Neural cell (in vitro differentiated cells): Measurements from ENCODE around the gene RPRD1A. TPM values are rescaled to one million over a fixed set of nuclear protein-coding genes. Genes with fewer than 3 reads are reported as not detected.
A peak's percentile ranks its signal among the peaks of the same experiment; 100 is the strongest.

ENCODE experiments used
- H2AFZ ChIP-seq: fragments of 200-600, 300-800 bp; sonication (generic), shearing (Covaris generic); 2 replicates; pipeline ENCODE4 v1.6.0; 2014; ENCODE audit warnings: low read depth, mild to moderate bottlenecking, antibody characterized with exemption, low read length, moderate library complexity
- H3F3A ChIP-seq: fragments of 200-600 bp; shearing (Covaris generic); 2 replicates; pipeline ENCODE4 v1.6.1; 2016; ENCODE audit warnings: mild to moderate bottlenecking, moderate library complexity, mixed read lengths, antibody characterized with exemption, low read length; ENCODE audit not compliant: insufficient read depth, poor library complexity, severe bottlenecking
- H3K27ac ChIP-seq: fragments of 200-600, 300-800 bp; sonication (generic), shearing (Covaris generic); 2 replicates; pipeline ENCODE4 v1.5.1; 2014; ENCODE audit warnings: mild to moderate bottlenecking, low read length, moderate library complexity
- H3K27me3 ChIP-seq: fragments of 300-800, 200-600 bp; sonication (generic), shearing (Covaris generic); 2 replicates; pipeline ENCODE4 v1.6.0; 2014; ENCODE audit warnings: mild to moderate bottlenecking, low read depth, low read length, moderate library complexity; ENCODE audit not compliant: insufficient read depth
- H3K36me3 ChIP-seq: fragments of 300-800, 200-600 bp; sonication (generic), shearing (Covaris generic); 2 replicates; pipeline ENCODE4 v1.5.1; 2014; ENCODE audit warnings: mild to moderate bottlenecking, antibody characterized with exemption, low read length, moderate library complexity; ENCODE audit not compliant: insufficient read depth
- H3K4me2 ChIP-seq: fragments of 300-800, 200-600 bp; sonication (generic), shearing (Covaris generic); 2 replicates; pipeline ENCODE4 v1.6.0; 2014; ENCODE audit warnings: mild to moderate bottlenecking, low read length
- H3K4me3 ChIP-seq: fragments of 300-800, 200-600 bp; sonication (generic), shearing (Covaris generic); 2 replicates; pipeline ENCODE4 v1.5.1; 2014; ENCODE audit warnings: mild to moderate bottlenecking, low read length, moderate library complexity
- H3K79me2 ChIP-seq: fragments of 200-600 bp; shearing (Covaris generic); replicated peaks from 2 replicates; pipeline ENCODE4 v1.6.0; 2014; ENCODE audit warnings: mild to moderate bottlenecking, low read length, moderate library complexity; ENCODE audit not compliant: insufficient read depth
- H3K9ac ChIP-seq: fragments of 300-800, 200-600 bp; sonication (generic), shearing (Covaris generic); 2 replicates; pipeline ENCODE4 v1.6.1; 2016; ENCODE audit warnings: mild to moderate bottlenecking, low read length, mixed read lengths
- H3K9me2 ChIP-seq: fragments of 200-600 bp; shearing (Covaris generic); 2 replicates; pipeline ENCODE4 v1.6.1; 2016; ENCODE audit warnings: mild to moderate bottlenecking, low read length, mixed read lengths; ENCODE audit not compliant: insufficient read depth
- H3K9me3 ChIP-seq: fragments of 200-600, 300-800 bp; sonication (generic), shearing (Covaris generic); 2 replicates; pipeline ENCODE4 v1.6.1; 2016; ENCODE audit warnings: mild to moderate bottlenecking, mixed run types, low read length, moderate library complexity, mixed read lengths
- H4K20me1 ChIP-seq: fragments of 200-600 bp; shearing (Covaris generic); 2 replicates; pipeline ENCODE4 v1.6.1; 2016; ENCODE audit warnings: mild to moderate bottlenecking, mixed run types; ENCODE audit not compliant: insufficient read depth
- EP300 ChIP-seq: fragments of 450-650 bp; conservative IDR thresholded peaks from 2 replicates; pipeline ENCODE4 v1.6.1; 2014; ENCODE audit warnings: antibody characterized with exemption, mild to moderate bottlenecking, moderate library complexity; ENCODE audit not compliant: poor library complexity, severe bottlenecking
- EZH2 ChIP-seq: fragments of 200-600, 300-800 bp; shearing (Covaris generic), sonication (generic); IDR thresholded peaks from 2 replicates; pipeline ENCODE4 v1.6.1; 2014; ENCODE audit warnings: antibody characterized with exemption, low read length, borderline replicate concordance, mild to moderate bottlenecking; ENCODE audit not compliant: insufficient read depth, poor library complexity, severe bottlenecking
- MXI1 ChIP-seq: fragments of 450-650 bp; conservative IDR thresholded peaks from 2 replicates; pipeline ENCODE4 v1.6.1; 2014; ENCODE audit warnings: antibody characterized with exemption, mild to moderate bottlenecking; ENCODE audit not compliant: poor library complexity, severe bottlenecking
- POLR2AphosphoS5 ChIP-seq: IDR thresholded peaks from 2 replicates; pipeline ENCODE4 v1.6.1; 2012
- RAD21 ChIP-seq: fragments of 450-650 bp; conservative IDR thresholded peaks from 2 replicates; pipeline ENCODE4 v1.6.1; 2014; ENCODE audit warnings: antibody characterized with exemption, mild to moderate bottlenecking, moderate library complexity
- SMC3 ChIP-seq: fragments of 450-650 bp; conservative IDR thresholded peaks from 2 replicates; pipeline ENCODE4 v1.6.1; 2014; ENCODE audit warnings: antibody characterized with exemption, mild to moderate bottlenecking, moderate library complexity; ENCODE audit not compliant: poor library complexity
- TAF1 ChIP-seq: IDR thresholded peaks from 2 replicates; pipeline ENCODE4 v1.6.1; 2012; ENCODE audit warnings: low read depth
- polyA plus RNA-seq: library from polyadenylated mRNA; depleted of rRNA; stranded (reverse); fragments of >200 nt; gene quantifications from 2 replicates; pipeline ENCODE4 v1.2.3, GENCODE V29; 2014
- TF ChIP-seq, protein P1 (sequence below): fragments of 450-650 bp; IDR thresholded peaks from 2 replicates; pipeline ENCODE4 v1.5.1; 2014; ENCODE audit warnings: antibody characterized with exemption, mild to moderate bottlenecking, moderate library complexity; ENCODE audit not compliant: poor library complexity, severe bottlenecking
- TF ChIP-seq, protein P2 (sequence below): IDR thresholded peaks from 2 replicates; pipeline ENCODE4 v1.6.1; 2012; ENCODE audit warnings: borderline replicate concordance

The RPRD1A gene
- polyA plus RNA-seq, 1 donor from 2014 or later = 129 TPM

DNA sequence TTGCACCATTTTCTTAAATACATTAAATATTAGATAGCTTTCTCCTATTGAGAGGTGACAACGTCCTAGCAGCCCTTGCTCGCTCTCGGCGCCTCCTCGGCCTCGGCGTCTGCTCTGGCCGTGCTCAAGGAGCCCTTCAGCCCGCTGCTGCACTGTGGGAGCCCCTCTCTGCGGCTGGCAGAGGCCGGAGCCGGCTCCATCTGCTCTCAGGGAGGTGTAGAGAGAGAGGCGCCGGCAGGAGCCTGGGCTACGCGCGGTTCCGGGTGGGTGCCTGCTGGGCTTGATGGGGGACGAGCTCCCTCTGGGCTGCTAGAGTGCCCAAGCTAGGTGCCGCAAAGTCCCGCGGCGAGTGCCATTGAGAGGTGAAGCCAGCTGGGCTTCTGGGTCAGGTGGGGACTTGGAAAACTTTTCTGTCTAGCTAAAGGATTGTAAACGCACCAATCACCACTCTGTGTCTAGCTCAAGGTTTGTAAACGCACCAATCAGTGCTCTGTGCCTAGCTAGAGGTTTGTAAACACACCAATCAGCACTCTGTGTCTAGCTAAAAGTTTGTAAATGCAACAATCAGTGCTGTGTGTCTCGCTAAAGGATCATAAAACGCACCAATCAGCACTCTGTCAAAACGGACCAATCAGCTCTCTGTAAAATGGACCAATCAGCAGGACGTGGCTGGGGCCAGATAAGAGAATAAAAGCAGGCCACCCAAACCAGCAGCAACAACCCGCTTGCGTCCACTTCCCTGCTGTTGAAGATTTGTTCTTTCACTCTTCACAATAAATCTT lies 3.1 kb downstream of the RPRD1A start:
- Histone ChIP-seq H3K4me2 (no peak overlapping the region), H3K9me2 (no peaks in the 10 kb centered on the region), H3K4me3 (peak overlapping the region; percentile 98), H3K9me3 (no peaks in the 10 kb centered on the region), H3K79me2 (peaks cover 73% of the 10 kb centered on the region), H3K27ac (no peak overlapping the region), H3K36me3 (no peaks in the 10 kb centered on the region), H3F3A (no peaks in the 10 kb centered on the region), H3K27me3 (no peaks in the 10 kb centered on the region), H4K20me1 (no peaks in the 10 kb centered on the region), H2AFZ (no peak overlapping the region), H3K9ac (no peak overlapping the region)
- TF ChIP-seq, protein P1, sequence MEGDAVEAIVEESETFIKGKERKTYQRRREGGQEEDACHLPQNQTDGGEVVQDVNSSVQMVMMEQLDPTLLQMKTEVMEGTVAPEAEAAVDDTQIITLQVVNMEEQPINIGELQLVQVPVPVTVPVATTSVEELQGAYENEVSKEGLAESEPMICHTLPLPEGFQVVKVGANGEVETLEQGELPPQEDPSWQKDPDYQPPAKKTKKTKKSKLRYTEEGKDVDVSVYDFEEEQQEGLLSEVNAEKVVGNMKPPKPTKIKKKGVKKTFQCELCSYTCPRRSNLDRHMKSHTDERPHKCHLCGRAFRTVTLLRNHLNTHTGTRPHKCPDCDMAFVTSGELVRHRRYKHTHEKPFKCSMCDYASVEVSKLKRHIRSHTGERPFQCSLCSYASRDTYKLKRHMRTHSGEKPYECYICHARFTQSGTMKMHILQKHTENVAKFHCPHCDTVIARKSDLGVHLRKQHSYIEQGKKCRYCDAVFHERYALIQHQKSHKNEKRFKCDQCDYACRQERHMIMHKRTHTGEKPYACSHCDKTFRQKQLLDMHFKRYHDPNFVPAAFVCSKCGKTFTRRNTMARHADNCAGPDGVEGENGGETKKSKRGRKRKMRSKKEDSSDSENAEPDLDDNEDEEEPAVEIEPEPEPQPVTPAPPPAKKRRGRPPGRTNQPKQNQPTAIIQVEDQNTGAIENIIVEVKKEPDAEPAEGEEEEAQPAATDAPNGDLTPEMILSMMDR = no peak
- TF ChIP-seq MXI1 (no peak), EZH2 (no peak), POLR2AphosphoS5 (no peak)

DNA sequence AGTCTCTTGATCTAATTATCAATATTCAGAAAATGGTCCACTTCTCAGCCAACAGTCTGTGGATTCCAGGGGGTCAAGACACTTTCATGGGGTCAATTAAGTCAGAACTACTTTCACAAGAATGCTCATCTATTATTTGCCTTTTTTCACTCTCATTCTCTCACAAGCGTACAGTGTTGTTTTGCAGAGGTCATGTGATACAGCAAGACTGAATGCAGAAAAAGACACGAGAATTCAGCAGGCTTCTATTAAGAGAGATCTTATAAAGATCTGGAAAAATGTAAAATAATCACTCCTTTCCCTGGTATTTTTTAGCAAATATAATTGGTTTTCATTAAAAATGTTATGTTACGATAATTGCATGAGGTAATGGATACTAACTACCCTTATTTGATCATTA lies 8.7 kb downstream of the RPRD1A start:
- H3K36me3 ChIP-seq = no peaks in the 10 kb centered on the region
- no peaks in the 10 kb centered on the region for H3K9me3 ChIP-seq
- peaks cover 85% of the 10 kb centered on the region for H3K79me2 ChIP-seq
- H3K9me2 ChIP-seq = no peaks in the 10 kb centered on the region
- H3K27ac ChIP-seq = no peak overlapping the region
- no peaks in the 10 kb centered on the region for H4K20me1 ChIP-seq
- H3K4me3 ChIP-seq = no peak overlapping the region
- no peak overlapping the region for H3K9ac ChIP-seq
- H3K4me2 ChIP-seq = no peak overlapping the region
- H3K27me3 ChIP-seq = no peaks in the 10 kb centered on the region
- TF ChIP-seq POLR2AphosphoS5 (no peak), RAD21 (no peak)
- H2AFZ ChIP-seq = no peak overlapping the region
- no peaks in the 10 kb centered on the region for H3F3A ChIP-seq

DNA sequence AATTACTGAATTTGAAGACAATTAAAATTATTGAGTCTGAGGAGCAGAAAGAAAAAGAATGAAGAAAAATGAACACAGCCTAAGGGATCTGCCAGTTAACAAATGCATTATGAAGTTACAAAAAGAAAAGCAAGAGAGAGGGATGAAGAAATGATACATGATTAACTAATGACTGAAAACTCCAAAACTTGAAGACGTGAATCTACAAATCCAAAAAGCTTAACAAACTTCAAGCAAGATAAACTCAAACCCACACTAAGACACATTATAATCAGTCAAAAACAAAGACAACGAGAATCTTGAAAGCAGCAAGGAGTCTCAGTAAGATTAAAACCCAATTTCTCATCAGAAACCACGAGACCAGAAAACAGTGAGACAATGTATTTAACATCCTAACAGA lies 15.6 kb downstream of the RPRD1A start:
- H3K9me3 ChIP-seq = no peaks in the 10 kb centered on the region
- no peaks in the 10 kb centered on the region for H3K9me2 ChIP-seq
- no peak overlapping the region for H3K4me3 ChIP-seq
- H3F3A ChIP-seq = no peaks in the 10 kb centered on the region
- no peaks in the 10 kb centered on the region for H3K36me3 ChIP-seq
- no peak overlapping the region for H2AFZ ChIP-seq
- no peak overlapping the region for H3K4me2 ChIP-seq
- H3K79me2 ChIP-seq = peaks cover 85% of the 10 kb centered on the region
- no peak for TF ChIP-seq MXI1
- no peak for TF ChIP-seq POLR2AphosphoS5
- no peak for TF ChIP-seq EP300
- no peaks in the 10 kb centered on the region for H4K20me1 ChIP-seq
- no peak overlapping the region for H3K27ac ChIP-seq
- no peak overlapping the region for H3K9ac ChIP-seq
- H3K27me3 ChIP-seq = no peaks in the 10 kb centered on the region

DNA sequence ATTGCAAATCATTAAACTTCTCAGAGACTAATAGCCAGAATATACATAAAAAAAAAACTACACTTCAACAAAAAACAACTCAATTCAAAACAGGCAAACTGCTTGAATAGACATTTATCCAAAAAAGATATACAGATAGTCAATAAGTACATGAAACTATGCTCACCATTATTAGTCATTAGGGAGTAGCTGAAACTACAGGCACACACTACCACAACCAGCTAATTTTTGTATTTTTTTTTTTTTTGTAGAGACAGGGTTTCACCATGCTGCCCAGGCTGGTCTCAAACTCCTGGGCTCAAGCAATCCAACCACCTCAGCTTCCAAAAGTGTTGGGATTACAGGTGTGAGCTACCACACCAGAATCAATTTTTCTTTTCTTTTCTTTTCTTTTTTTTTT lies 16.9 kb downstream of the RPRD1A start:
- H4K20me1 ChIP-seq = no peaks in the 10 kb centered on the region

More for the DNA sequence above, 16.9 kb downstream of the RPRD1A start:
- Histone ChIP-seq H3F3A (no peaks in the 10 kb centered on the region), H2AFZ (no peak overlapping the region), H3K27me3 (no peaks in the 10 kb centered on the region), H3K36me3 (no peaks in the 10 kb centered on the region), H3K27ac (no peak overlapping the region), H3K79me2 (peaks cover 85% of the 10 kb centered on the region), H3K9me3 (no peaks in the 10 kb centered on the region), H3K4me2 (no peak overlapping the region), H3K9ac (no peak overlapping the region), H3K9me2 (no peaks in the 10 kb centered on the region), H3K4me3 (no peak overlapping the region)
- TF ChIP-seq EZH2 (no peak), TAF1 (no peak), SMC3 (no peak), POLR2AphosphoS5 (no peak), MXI1 (no peak), EP300 (no peak), RAD21 (no peak)
- TF ChIP-seq, protein P1 = no peak
- TF ChIP-seq, protein P2, sequence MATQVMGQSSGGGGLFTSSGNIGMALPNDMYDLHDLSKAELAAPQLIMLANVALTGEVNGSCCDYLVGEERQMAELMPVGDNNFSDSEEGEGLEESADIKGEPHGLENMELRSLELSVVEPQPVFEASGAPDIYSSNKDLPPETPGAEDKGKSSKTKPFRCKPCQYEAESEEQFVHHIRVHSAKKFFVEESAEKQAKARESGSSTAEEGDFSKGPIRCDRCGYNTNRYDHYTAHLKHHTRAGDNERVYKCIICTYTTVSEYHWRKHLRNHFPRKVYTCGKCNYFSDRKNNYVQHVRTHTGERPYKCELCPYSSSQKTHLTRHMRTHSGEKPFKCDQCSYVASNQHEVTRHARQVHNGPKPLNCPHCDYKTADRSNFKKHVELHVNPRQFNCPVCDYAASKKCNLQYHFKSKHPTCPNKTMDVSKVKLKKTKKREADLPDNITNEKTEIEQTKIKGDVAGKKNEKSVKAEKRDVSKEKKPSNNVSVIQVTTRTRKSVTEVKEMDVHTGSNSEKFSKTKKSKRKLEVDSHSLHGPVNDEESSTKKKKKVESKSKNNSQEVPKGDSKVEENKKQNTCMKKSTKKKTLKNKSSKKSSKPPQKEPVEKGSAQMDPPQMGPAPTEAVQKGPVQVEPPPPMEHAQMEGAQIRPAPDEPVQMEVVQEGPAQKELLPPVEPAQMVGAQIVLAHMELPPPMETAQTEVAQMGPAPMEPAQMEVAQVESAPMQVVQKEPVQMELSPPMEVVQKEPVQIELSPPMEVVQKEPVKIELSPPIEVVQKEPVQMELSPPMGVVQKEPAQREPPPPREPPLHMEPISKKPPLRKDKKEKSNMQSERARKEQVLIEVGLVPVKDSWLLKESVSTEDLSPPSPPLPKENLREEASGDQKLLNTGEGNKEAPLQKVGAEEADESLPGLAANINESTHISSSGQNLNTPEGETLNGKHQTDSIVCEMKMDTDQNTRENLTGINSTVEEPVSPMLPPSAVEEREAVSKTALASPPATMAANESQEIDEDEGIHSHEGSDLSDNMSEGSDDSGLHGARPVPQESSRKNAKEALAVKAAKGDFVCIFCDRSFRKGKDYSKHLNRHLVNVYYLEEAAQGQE = no peak
